NCI-H2227 (cell line): ENCODE measurements around the gene CDNF.

Experiments
- DNase-seq: peaks from one replicate; lab custom pipeline; 2025; ENCODE audit not compliant: unreplicated experiment; lab: John Stamatoyannopoulos, UW

The CDNF gene

GRCh38 chr10:14800397-14800796 lies 37.4 kb downstream of the CDNF start:
- no peak for DNase-seq

- DNase-seq, result no peak
These were observed 39.2 kb downstream of the CDNF start for GRCh38 chr10:14798636-14799035.

GRCh38 chr10:14787938-14788337 lies 49.9 kb downstream of the CDNF start:
- DNase-seq, result no peak

GRCh38 chr10:14784459-14785055 lies 53.3 kb downstream of the CDNF start:
- DNase-seq, result no peak

- DNase-seq, result no peak
These were observed 55.0 kb downstream of the CDNF start for GRCh38 chr10:14782691-14783363.

GRCh38 chr10:14781763-14782162 lies 56.1 kb downstream of the CDNF start:
- DNase-seq, result no peak

- no peak for DNase-seq
These were observed 58.7 kb downstream of the CDNF start for GRCh38 chr10:14779001-14779651.

- no peak for DNase-seq
These were observed 61.3 kb downstream of the CDNF start for GRCh38 chr10:14776546-14776945.

GRCh38 chr10:14775656-14776055 lies 62.2 kb downstream of the CDNF start:
- DNase-seq, result no peak

GRCh38 chr10:14774797-14775196 lies 63.0 kb downstream of the CDNF start, which contains the start of gene FAM107B:
FAM107B (minus strand) TSS chr10:14774897; CDS start chr10:14774663, 234 bp downstream.
- DNase-seq, result no peak

GRCh38 chr10:14774214-14774580 lies 63.6 kb downstream of the CDNF start:
- DNase-seq, result no peak

- DNase-seq, result no peak
These were observed 64.2 kb downstream of the CDNF start for GRCh38 chr10:14773551-14774213.

GRCh38 chr10:14772399-14772798 lies 65.4 kb downstream of the CDNF start:
- no peak for DNase-seq

- DNase-seq, result no peak
These were observed 66.9 kb downstream of the CDNF start for GRCh38 chr10:14770927-14771326.
